K562 (cell line): ENCODE results near the gene SLC7A10. TPM values are rescaled to one million over a fixed set of nuclear protein-coding genes. Genes with fewer than 3 reads are reported as not detected.

Experiments used
- ATAC-seq: fragments of 200-7000 bp; cut with Tn5 transposase; 3 replicates; pipeline ENCODE4 v1.9.1; 2020; ENCODE audit warnings: moderate library complexity
- BruUV-seq: library from RNA; stranded (reverse); fragments of 400-500 nt; replicated peaks from 2 replicates; lab custom pipeline; 2021; lab: Mats Ljungman, UMichigan
- CTCF ChIA-PET: fragments of 300-600 bp; formaldehyde crosslinking; extraction: SDS; loops from one replicate; lab custom pipeline; 2021; ENCODE audit warnings: low intra/inter-chr PET ratio; lab: Yijun Ruan, JAX
- POLR2A ChIA-PET: fragments of 300-600, 350-650 bp; sonication (Branson Sonifier 250); formaldehyde crosslinking; extraction: SDS; loops from one replicate; lab custom pipeline; 2021; ENCODE audit warnings: antibody characterized with exemption, inconsistent platforms; lab: Yijun Ruan, JAX
- DNase-seq, 4 experiments: peaks; one replicate each; pipeline versions ENCODE4 v3.0.0 to v3.0.0-alpha.2; 2011 to 2018; ENCODE audit warnings: low spot score in 3 of 4, mixed read lengths in 3 of 4; ENCODE audit errors: extremely low read depth in 1 of 4
- FAIRE-seq: peaks from 2 replicates; lab custom pipeline; 2011; peaks lifted over from hg19 to GRCh38; lab: Jason Lieb, UNC
- H2AFZ ChIP-seq: 2 replicates; pipeline ENCODE4 v1.6.0; 2011; ENCODE audit warnings: low read depth, low read length, control low read depth, inconsistent platforms
- H3K27ac ChIP-seq: fragments of 200-600 bp; 3 replicates; pipeline ENCODE4 v1.8.0; 2011; ENCODE audit warnings: low read depth, mild to moderate bottlenecking, control low read depth, inconsistent platforms, low read length, moderate library complexity, mixed read lengths; ENCODE audit errors: extremely low read depth
- H3K27me3 ChIP-seq, 2 experiments: fragments of 300-600 bp in 1 of 2; 2 replicates in 1 of 2; 3 replicates in 1 of 2; pipeline versions ENCODE4 v1.6.0 to v1.8.0; 2011; ENCODE audit warnings: inconsistent platforms in 2 of 2, low read length in 2 of 2, mild to moderate bottlenecking in 1 of 2, mixed read lengths in 1 of 2, moderate library complexity in 1 of 2; ENCODE audit not compliant: control insufficient read depth in 2 of 2, insufficient read depth in 2 of 2
- H3K36me3 ChIP-seq: fragments of 300-600 bp; 3 replicates; pipeline ENCODE4 v1.8.0; 2011; ENCODE audit warnings: mild to moderate bottlenecking, low read length, inconsistent platforms; ENCODE audit not compliant: control insufficient read depth, insufficient read depth
- H3K4me1 ChIP-seq, 2 experiments: fragments of 200-600 bp in 1 of 2; replicated peaks in 1 of 2; 2 replicates in 1 of 2; 3 replicates in 1 of 2; pipeline versions ENCODE4 v1.5.1 to v1.8.0; 2011; ENCODE audit warnings: inconsistent platforms in 2 of 2, low read length in 2 of 2, mild to moderate bottlenecking in 1 of 2, mixed read lengths in 1 of 2, moderate library complexity in 1 of 2; ENCODE audit not compliant: control insufficient read depth in 2 of 2, insufficient read depth in 2 of 2
- H3K4me2 ChIP-seq: 2 replicates; pipeline ENCODE4 v1.6.1; 2011; ENCODE audit warnings: low read length, control low read depth, inconsistent platforms, mixed read lengths; ENCODE audit not compliant: insufficient read depth
- H3K4me3 ChIP-seq: fragments of 200-600 bp; sonication (generic), shearing (Covaris generic); 2 replicates; pipeline ENCODE4 v1.5.1; 2016; ENCODE audit warnings: control low read depth, inconsistent platforms
- H3K79me2 ChIP-seq: fragments of 200-600 bp; 3 replicates; pipeline ENCODE4 v1.8.0; 2011; ENCODE audit warnings: low read length, inconsistent platforms; ENCODE audit not compliant: control insufficient read depth, insufficient read depth
- H3K9ac ChIP-seq, 2 experiments: 2 replicates each; pipeline versions ENCODE4 v1.6.0 to v1.6.1; 2011; ENCODE audit warnings: low read depth in 2 of 2, low read length in 2 of 2, control low read depth in 1 of 2, inconsistent platforms in 1 of 2, mild to moderate bottlenecking in 1 of 2, mixed read lengths in 1 of 2; ENCODE audit not compliant: insufficient read depth in 1 of 2
- H3K9me1 ChIP-seq: one replicate; pipeline ENCODE4 v1.6.0; 2011; ENCODE audit warnings: inconsistent platforms, mild to moderate bottlenecking, low read length, moderate library complexity; ENCODE audit not compliant: control insufficient read depth, insufficient read depth
- H3K9me3 ChIP-seq: replicated peaks from 2 replicates; pipeline ENCODE4 v1.5.1; 2011; ENCODE audit warnings: low read depth, low read length, inconsistent platforms; ENCODE audit not compliant: control insufficient read depth, insufficient read depth
- H4K20me1 ChIP-seq: replicated peaks from 2 replicates; pipeline ENCODE4 v1.6.1; 2011; ENCODE audit warnings: low read length, inconsistent platforms, mixed read lengths; ENCODE audit not compliant: control insufficient read depth, insufficient read depth
- ATF4 ChIP-seq: fragments of 450-650 bp; formaldehyde crosslinking; IDR thresholded peaks from 2 replicates; pipeline ENCODE4 v1.4.0; 2022; ENCODE audit warnings: mild to moderate bottlenecking, moderate library complexity
- NCOA6 ChIP-seq: fragments of 450-650 bp; IDR thresholded peaks from 2 replicates; pipeline ENCODE4 v1.6.1; 2017; ENCODE audit warnings: mild to moderate bottlenecking
- NCOR1 ChIP-seq: fragments of 450-650 bp; IDR thresholded peaks from 2 replicates; pipeline ENCODE4 v1.6.1; 2016; ENCODE audit warnings: mild to moderate bottlenecking, moderate library complexity
- PHB ChIP-seq: fragments of 250-450 bp; sonication (Bioruptor Pico); IDR thresholded peaks from 2 replicates; pipeline ENCODE4 v1.5.0; 2021
- PPARD ChIP-seq: fragments of 250-450 bp; sonication (Bioruptor Pico); IDR thresholded peaks from 2 replicates; pipeline ENCODE4 v1.8.0; 2022; ENCODE audit warnings: inconsistent platforms, mild to moderate bottlenecking, moderate library complexity
- ZNF277 ChIP-seq: fragments of 250-450 bp; sonication (Bioruptor Pico); IDR thresholded peaks from 2 replicates; pipeline ENCODE4 v1.8.0; 2022; ENCODE audit warnings: inconsistent platforms, mild to moderate bottlenecking, moderate library complexity, borderline replicate concordance
- ZNF280B ChIP-seq: fragments of 250-450 bp; sonication (Bioruptor Pico); IDR thresholded peaks from 2 replicates; pipeline ENCODE4 v1.5.1; 2021; ENCODE audit warnings: mild to moderate bottlenecking
- ZNF407 ChIP-seq: fragments of 450-650 bp; IDR thresholded peaks from 2 replicates; pipeline ENCODE4 v1.6.1; 2016; ENCODE audit warnings: low read depth
- ZNF444 ChIP-seq: fragments of 250-450 bp; sonication (Bioruptor Pico); IDR thresholded peaks from 2 replicates; pipeline ENCODE4 v1.4.0; 2020; ENCODE audit warnings: mild to moderate bottlenecking, moderate library complexity
- ZNF76 ChIP-seq: fragments of 250-450 bp; sonication (Bioruptor Pico); IDR thresholded peaks from 2 replicates; pipeline ENCODE4 v1.4.0; 2020; ENCODE audit warnings: mild to moderate bottlenecking, moderate library complexity, borderline replicate concordance
- WGBS: fragments of 100-300 bp; shearing (Covaris generic); methylation state at CpG from one replicate; pipeline ENCODE4 v1.1.6; 2016; ENCODE audit warnings: low coverage, mixed read lengths; ENCODE audit not compliant: insufficient coverage; ENCODE audit errors: missing lambda C conversion rate; 5-methylcytosine and 5-hydroxymethylcytosine counted together
- in situ Hi-C: fragments of 300-500 bp; cut with MboI; formaldehyde crosslinking; loops from 4 replicates; pipeline ENCODE4 v1.15.0; 2018; ENCODE audit warnings: inconsistent platforms, mixed read lengths
- intact Hi-C: fragments of 100-400 bp; cut with micrococcal nuclease; formaldehyde crosslinking; loops from 2 replicates; pipeline ENCODE4 v1.14.2; 2022
- polyA plus RNA-seq, 8 experiments: library from polyadenylated mRNA; depleted of rRNA in 4 of 8; stranded (reverse) in 5 of 8; unstranded in 3 of 8; fragments of >200 nt; fragmentation: Nextera tagmentation in 2 of 8; fragmentation: Illumina TruSeq in 1 of 8; extraction: Ambion mirVana in 2 of 8; extraction: Trizol in 1 of 8; gene quantifications; 2 replicates each; pipeline versions ENCODE4 v1.2.1 to v1.2.3, GENCODE V29; 2011 to 2014; ENCODE audit warnings: inconsistent platforms in 1 of 8, missing spikeins in 1 of 8
- total RNA-seq, 7 experiments: library from RNA; depleted of rRNA in 6 of 7; stranded (reverse); fragments of >200 nt in 6 of 7; fragmentation: Illumina TruSeq in 2 of 7; extraction: Trizol in 2 of 7; gene quantifications; 2 replicates each; pipeline versions ENCODE4 v1.2.1 to v1.2.3, GENCODE V29; 2011 to 2021; ENCODE audit warnings: low replicate concordance in 1 of 7

Gene SLC7A10
- total and polyA plus RNA-seq, 9 of the 15 experiments (the other 6 are each of a cell fraction or from before 2014, with no cell fraction given): 0.07 TPM; not detected in 8

- Histone ChIP-seq H4K20me1 (no peaks in the 10 kb centered on the region), H3K9me3 (no peaks in the 10 kb centered on the region), H2AFZ (no peak overlapping the region), H3K9ac (no peak overlapping the region), H3K27me3 (peaks cover 2 to 43% of the 10 kb centered on the region in 2 experiments; a peak in 2 of 5 replicates), H3K4me2 (no peak overlapping the region), H3K79me2 (no peaks in the 10 kb centered on the region), H3K36me3 (no peaks in the 10 kb centered on the region), H3K9me1 (no peaks in the 10 kb centered on the region), H3K4me3 (no peak overlapping the region), H3K27ac (no peak overlapping the region)
- no peak for FAIRE-seq
- ChIA-PET POLR2A (no interaction called here), CTCF (no interaction called here)
- BruUV-seq: no TSS peak
- WGBS: 4% methylated on average over 7 of the region's 7 CpGs
- ATAC-seq: no peak
- in situ Hi-C loops: no loop called here
- DNase-seq: no peak
- TF ChIP-seq ZNF280B (CRISPR knock-in tag): no peak
- TF ChIP-seq NCOA6: no peak
- TF ChIP-seq NCOR1: no peak
- TF ChIP-seq ZNF76 (CRISPR knock-in tag): no peak
- TF ChIP-seq ZNF407: no peak
- no peak for TF ChIP-seq PHB
- TF ChIP-seq ZNF444 (CRISPR knock-in tag): no peak
- TF ChIP-seq ZNF277 (CRISPR knock-in tag): no peak
- no peak for TF ChIP-seq PPARD
- no peak for TF ChIP-seq ATF4 (CRISPR knock-in tag)
- TF ChIP-seq, all 486 proteins: peak for 0
- peaks cover 0 to 14% of the 10 kb centered on the region in 2 experiments; a peak in 2 of 5 replicates for H3K4me1 ChIP-seq
- intact Hi-C loops: no loop called here
These were observed 30.1 kb upstream of the SLC7A10 start for GRCh38 chr19:33255781-33256180.
